ENCODE data around the gene SNAP29. TPM values are rescaled to one million over a fixed set of nuclear protein-coding genes. Genes with fewer than 3 reads are reported as not detected.
"Not testable (repeated sequence)": the region's sequence is repeated elsewhere in the genome, so short reads cannot be mapped to it uniquely, and the experiment has no call there.

The SNAP29 gene
- 6.0 and 8.5 TPM in 2 replicates for total RNA-seq

GRCh38 chr22:20858615-20859416 is at the start of gene SNAP29, which contains the start of gene PI4KA:
SNAP29 (plus strand) TSS chr22:20859007; CDS start chr22:20859111, 104 bp downstream.
PI4KA (minus strand) TSS chr22:20858811; CDS start chr22:20858725, 86 bp downstream.
- peak; percentile 99 for DNase-seq

- DNase-seq = no peak
These were observed 49.1 kb upstream of the SNAP29 start for GRCh38 chr22:20809538-20810185.

- DNase-seq = no peak
These were observed 48.2 kb upstream of the SNAP29 start for GRCh38 chr22:20810645-20811044.

- DNase-seq = no peak
These were observed 47.6 kb upstream of the SNAP29 start for GRCh38 chr22:20811171-20811570.

GRCh38 chr22:20811971-20812660 is 46.7 kb upstream of the SNAP29 start:
- DNase-seq = no peak

GRCh38 chr22:20813056-20813455 is 45.8 kb upstream of the SNAP29 start:
- no peak for DNase-seq

- no peak for DNase-seq
These were observed 44.5 kb upstream of the SNAP29 start for GRCh38 chr22:20814221-20814808.

GRCh38 chr22:20815477-20816050 is 43.2 kb upstream of the SNAP29 start:
- DNase-seq = no peak

- no peak for DNase-seq
These were observed 42.2 kb upstream of the SNAP29 start for GRCh38 chr22:20816559-20816958.

- DNase-seq = no peak
These were observed 40.3 kb upstream of the SNAP29 start for GRCh38 chr22:20818471-20818870.

- DNase-seq = no peak
These were observed 39.3 kb upstream of the SNAP29 start for GRCh38 chr22:20819471-20819870.

GRCh38 chr22:20821717-20822239 is 37.0 kb upstream of the SNAP29 start:
- DNase-seq = not testable (repeated sequence)

GRCh38 chr22:20822240-20822639 is 36.6 kb upstream of the SNAP29 start:
- DNase-seq = no peak

- DNase-seq = no peak
These were observed 35.5 kb upstream of the SNAP29 start for GRCh38 chr22:20823264-20823663.

GRCh38 chr22:20825216-20825615 is 33.6 kb upstream of the SNAP29 start:
- DNase-seq = not testable (repeated sequence)

GRCh38 chr22:20825624-20826023 is 33.2 kb upstream of the SNAP29 start:
- no peak for DNase-seq

- not testable (repeated sequence) for DNase-seq
These were observed 32.2 kb upstream of the SNAP29 start for GRCh38 chr22:20826373-20827152.

- DNase-seq = no peak
These were observed 29.2 kb upstream of the SNAP29 start for GRCh38 chr22:20829491-20830134.

- DNase-seq = no peak
These were observed 25.6 kb upstream of the SNAP29 start for GRCh38 chr22:20833225-20833665.

GRCh38 chr22:20834206-20834605 is 24.6 kb upstream of the SNAP29 start:
- DNase-seq = no peak

GRCh38 chr22:20834725-20835124 is 24.1 kb upstream of the SNAP29 start:
- DNase-seq = no peak

All from dermis blood vessel endothelial cell (primary cell).